22Rv1 (cell line): ENCODE measurements around the gene VMAC.

ENCODE experiments used
- H3K27ac ChIP-seq: fragments of 450-650 bp; 2 replicates; pipeline ENCODE4 v1.5.1; 2017
- ZFX ChIP-seq: fragments of 450-650 bp; IDR thresholded peaks from 2 replicates; pipeline ENCODE4 v1.6.1; 2017; ENCODE audit warnings: antibody characterized with exemption, borderline replicate concordance
- TF ChIP-seq, protein P1 (sequence below): fragments of 450-650 bp; IDR thresholded peaks from 2 replicates; pipeline ENCODE4 v1.5.1; 2017; ENCODE audit warnings: mild to moderate bottlenecking

Gene VMAC

DNA sequence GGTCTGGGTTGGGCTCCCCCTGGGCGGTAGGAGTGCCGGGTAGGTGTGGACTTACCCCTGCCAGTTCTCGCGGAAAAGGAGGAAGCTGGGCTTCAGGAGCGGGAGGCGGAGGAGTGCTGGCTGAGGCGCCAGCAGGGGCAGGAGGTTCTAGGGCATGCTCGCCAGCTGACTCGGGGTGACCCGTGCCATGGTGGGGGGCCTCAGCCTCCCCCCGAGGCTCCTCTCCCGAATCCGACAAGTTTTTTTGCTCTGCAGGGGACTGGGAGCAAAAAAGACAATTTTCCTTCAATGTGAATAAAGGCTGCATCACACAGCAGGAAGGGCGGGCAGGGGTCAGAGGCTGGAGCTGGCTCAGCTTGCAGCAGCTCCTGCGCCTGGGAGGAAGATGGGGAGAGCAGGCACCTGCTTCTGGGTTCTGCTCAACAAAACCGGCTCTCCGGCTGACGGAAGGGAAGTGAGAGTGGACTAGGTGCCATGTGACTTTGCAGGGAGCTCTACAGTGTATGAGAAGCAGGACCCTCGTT lies 46.7 kb downstream of the VMAC start:
- TF ChIP-seq, protein P1, sequence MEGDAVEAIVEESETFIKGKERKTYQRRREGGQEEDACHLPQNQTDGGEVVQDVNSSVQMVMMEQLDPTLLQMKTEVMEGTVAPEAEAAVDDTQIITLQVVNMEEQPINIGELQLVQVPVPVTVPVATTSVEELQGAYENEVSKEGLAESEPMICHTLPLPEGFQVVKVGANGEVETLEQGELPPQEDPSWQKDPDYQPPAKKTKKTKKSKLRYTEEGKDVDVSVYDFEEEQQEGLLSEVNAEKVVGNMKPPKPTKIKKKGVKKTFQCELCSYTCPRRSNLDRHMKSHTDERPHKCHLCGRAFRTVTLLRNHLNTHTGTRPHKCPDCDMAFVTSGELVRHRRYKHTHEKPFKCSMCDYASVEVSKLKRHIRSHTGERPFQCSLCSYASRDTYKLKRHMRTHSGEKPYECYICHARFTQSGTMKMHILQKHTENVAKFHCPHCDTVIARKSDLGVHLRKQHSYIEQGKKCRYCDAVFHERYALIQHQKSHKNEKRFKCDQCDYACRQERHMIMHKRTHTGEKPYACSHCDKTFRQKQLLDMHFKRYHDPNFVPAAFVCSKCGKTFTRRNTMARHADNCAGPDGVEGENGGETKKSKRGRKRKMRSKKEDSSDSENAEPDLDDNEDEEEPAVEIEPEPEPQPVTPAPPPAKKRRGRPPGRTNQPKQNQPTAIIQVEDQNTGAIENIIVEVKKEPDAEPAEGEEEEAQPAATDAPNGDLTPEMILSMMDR: no peak
- TF ChIP-seq ZFX: no peak

DNA sequence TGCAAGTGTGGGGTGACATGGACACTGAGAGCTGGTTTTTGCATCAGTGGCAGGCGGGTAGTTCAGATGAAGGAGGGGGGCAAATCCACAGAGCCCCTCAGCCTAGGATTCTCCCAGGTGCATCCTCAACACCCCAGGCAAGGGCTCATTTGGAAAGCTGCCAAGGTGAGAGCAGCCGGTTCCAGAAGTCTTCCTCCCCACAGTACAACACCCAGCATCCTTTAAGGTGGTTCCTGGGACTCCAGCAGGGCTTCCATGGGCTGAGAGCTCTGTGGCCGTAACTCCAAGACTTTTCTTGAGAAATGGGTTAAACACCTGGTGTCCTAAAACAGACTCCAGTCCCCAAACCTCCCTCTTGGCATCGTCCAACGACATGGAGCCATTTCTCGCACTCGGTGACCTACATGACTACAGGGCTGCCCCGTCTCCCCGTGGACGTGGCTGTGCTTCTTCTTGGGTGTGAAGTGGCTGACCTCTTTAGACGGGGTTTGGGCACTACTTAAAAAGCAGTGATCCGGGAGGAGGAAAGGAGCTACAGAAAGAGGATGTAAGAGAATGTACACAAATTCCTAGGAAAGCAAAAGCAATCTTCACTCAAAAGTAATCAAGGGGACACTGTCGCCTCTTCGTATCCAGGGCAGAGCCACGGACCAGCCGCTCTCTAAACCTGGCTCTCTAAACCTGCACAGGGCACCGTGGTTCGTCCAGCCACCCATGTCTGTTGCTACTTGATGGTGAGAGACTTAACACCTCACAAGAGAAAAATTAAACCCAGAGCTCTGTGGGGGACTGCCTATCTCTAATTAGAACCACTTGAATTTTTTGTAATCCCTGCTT lies 47.7 kb downstream of the VMAC start:
- TF ChIP-seq ZFX: no peak
- TF ChIP-seq, protein P1: no peak
- H3K27ac ChIP-seq: no peak overlapping the region

More for the DNA sequence above, 46.7 kb downstream of the VMAC start:
- no peak overlapping the region for H3K27ac ChIP-seq

DNA sequence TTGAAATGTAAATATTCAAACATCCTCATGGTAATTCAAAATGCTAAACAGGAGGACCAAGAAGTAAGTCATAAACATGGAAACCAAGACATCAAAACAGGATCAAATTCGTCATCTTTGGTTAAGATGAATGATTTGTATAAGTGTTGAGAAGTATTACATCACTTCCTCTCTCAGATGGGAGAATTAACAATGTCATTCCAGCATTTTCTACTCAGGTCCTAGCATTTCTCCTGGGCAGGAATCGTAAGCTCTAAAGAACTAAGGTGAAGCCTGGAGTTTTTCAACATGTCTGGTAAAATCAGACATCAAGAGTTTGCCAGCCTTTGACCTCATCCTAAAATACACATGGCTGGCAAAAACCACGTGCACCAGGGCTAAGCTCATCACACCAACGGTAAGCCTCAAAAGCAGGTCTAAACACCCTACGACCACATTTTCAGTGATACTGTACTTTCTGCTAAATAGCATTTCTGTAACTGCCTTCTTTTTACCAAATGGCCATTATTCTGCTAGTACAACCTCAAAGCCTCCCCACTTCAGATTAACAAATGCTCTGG lies 48.4 kb downstream of the VMAC start:
- H3K27ac ChIP-seq: no peak overlapping the region
- TF ChIP-seq, protein P1: no peak
- TF ChIP-seq ZFX: no peak

DNA sequence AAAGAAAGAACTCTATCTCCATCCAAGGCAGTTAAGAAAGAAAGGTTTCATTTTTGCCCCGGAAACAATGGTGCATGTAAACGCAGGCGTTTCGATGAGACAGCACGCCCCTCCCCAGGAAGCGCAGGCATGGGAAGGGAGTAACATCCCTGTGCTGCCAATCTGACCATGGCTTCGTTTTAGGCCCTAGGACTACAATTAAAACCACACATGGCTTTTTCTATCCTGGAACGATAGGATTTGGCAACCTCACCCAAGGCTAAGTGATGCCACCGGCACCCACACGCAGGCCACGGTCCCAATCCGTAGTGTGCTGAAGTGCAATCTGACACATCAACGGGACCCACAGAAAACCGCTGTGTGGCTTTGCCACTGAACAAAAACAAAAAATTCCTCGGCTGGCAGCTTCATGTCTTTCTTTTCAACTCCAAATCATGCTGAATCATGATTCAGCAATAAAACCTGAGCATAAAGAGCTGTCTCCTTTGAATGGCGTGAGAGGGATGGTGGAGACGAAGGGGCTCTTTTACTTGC lies 49.1 kb downstream of the VMAC start:
- TF ChIP-seq ZFX: no peak
- TF ChIP-seq, protein P1: no peak

DNA sequence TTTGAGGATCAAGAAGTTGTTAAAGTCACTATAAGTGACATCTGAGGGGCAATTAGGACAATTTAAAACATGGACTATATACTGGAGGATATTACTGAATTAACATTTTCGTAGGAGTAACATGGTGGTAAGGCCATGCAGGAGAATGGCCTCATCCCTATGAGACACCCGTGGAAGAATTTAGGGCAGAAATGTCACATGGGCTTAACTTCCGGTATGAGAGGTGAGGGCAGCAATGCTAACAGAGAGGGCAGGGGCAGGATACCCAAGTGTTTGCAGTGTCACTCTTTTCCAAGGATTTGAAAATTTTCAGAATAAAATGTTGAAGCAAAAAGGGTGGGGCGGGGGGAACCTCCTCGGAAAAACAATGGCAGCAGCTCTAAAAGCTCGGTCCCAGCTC lies 49.6 kb downstream of the VMAC start:
- no peak overlapping the region for H3K27ac ChIP-seq
- TF ChIP-seq, protein P1: no peak

More for the DNA sequence above, 49.1 kb downstream of the VMAC start:
- H3K27ac ChIP-seq: no peak overlapping the region

DNA sequence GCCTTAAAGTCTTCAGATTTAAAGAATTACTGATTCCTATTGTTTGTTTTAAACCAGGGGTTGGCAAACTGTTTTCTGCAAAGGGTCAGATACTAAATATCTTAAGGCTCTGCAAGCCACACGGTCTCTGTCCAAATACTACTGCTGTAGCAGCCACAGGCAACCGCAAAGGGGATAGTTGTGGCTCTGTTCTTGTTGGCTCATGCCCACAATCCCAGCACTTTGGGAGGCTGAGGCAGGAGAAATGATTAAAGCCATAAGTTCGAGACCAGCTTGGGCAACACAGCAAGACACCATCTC lies 50.9 kb downstream of the VMAC start:
- no peak for TF ChIP-seq ZFX
- TF ChIP-seq, protein P1: no peak
- no peak overlapping the region for H3K27ac ChIP-seq

DNA sequence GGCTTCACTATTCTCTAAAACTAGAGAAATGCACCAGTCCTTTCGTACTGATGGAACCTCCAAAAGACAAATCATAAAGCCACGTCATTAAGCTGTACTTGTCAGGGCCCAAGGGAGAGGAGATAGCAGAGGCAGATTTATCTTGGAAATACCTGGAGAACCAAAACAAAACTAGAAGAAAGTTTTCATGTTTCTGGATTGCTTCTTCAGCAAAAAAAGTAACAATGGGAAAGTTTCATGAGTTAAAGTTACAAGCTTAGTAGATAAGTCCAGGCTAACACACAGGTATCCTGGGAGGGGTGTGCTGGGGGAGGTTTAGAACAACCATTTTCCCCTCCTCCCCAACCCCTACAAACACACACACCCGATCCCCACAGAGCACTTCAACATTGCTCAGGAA lies 51.7 kb downstream of the VMAC start:
- TF ChIP-seq, protein P1: no peak
- TF ChIP-seq ZFX: no peak
- H3K27ac ChIP-seq: no peak overlapping the region
